Measurements from ENCODE around the gene FAM163B.

Gene FAM163B

GRCh38 chr9:133609311-133610098 lies at the start of gene FAM163B:
FAM163B (minus strand) TSS chr9:133609389; CDS start chr9:133580223, 29,166 bp downstream.
- no peak for DNase-seq

- DNase-seq = no peak
Observed at GRCh38 chr9:133657120-133657661, 48.0 kb upstream of the FAM163B start.

DNA sequence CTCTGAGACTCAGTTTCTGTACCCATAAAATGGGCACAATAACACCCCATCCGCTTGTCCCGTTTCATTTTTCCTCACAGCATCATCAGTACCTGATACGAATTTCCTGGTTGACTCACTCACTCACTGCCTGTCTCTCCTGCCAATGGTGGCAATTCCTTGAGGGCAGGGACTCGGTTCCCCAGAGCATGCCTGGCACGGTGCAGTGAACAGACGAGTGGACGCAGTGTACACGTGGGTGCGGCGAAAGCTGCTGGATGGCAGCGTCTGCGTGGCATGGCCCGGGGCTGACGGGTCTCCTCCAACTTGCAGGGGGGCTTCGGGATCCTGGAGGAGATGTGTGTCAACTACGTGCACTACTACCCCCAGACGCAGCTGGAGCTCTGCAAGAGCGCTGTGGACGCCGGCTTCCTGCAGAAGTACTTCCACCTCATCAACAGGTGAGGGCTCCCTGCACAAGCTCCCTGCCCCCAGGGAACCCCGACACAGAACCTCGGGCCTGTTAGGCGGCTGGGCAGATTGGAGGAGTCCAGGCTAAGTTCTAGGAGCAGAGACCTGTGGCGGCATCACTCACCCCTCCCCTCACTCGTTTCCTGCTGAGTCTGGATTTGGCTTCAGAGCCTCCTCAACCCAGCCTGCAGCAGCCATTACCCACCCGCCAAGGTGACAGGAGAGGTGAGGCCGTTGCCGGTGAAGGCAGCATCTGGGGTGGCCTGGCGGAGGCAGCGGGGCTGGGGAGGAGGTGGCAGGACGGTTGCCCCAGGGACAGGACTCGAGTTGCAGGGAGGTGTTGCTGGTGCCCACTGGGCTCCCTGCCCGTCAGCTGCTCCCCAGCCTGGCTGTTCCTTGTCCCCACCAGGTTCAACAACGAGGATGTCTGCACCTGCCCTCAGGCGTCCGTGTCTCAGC lies 47.3 kb upstream of the FAM163B start:
- DNase-seq = no peak

GRCh38 chr9:133655701-133656100 lies 46.5 kb upstream of the FAM163B start:
- no peak for DNase-seq

DNA sequence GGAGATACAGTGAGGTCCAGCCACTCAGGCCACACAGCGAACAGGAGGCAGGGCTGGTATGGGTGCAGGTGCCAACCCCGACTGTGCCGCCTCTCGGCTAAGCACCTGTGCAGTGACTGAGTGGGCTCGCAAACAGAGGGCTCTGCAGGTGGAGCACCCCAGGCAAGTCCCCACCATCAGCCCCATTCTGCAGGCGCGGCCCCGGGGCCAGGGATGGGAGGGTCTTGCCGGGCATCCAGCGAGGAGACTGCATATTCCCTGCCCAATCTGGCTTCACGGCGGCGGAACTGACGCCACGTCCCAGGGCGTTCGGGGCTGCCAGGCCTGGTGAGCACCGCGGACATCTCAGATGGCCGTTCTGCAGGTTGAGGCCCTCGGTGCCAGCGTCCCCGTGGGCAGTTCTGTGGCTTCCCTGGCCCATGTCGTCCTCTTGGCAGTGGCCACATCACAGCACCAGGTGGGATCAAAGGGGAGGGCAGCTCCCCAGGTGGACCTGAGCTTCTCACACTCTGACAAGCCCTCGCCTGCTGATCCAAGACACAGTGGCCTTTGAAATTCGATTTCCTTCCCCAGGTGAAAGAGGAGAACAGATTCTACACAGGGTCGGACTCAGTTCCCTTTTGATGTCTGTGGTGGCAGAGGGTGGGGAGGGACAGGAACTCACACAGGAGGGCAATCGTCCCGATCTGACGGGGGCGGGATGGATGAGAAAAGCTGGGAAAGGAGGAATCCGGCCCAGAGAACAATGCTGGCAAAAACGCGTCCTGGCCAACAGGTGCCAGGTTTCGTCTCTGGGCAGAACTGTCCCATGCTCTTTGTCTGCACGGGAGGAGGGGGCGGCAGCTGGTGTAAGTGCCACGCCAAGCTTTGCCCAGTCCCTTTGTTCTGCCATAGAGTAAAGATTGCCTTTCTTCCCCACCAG lies 45.8 kb upstream of the FAM163B start:
- DNase-seq = no peak

DNA sequence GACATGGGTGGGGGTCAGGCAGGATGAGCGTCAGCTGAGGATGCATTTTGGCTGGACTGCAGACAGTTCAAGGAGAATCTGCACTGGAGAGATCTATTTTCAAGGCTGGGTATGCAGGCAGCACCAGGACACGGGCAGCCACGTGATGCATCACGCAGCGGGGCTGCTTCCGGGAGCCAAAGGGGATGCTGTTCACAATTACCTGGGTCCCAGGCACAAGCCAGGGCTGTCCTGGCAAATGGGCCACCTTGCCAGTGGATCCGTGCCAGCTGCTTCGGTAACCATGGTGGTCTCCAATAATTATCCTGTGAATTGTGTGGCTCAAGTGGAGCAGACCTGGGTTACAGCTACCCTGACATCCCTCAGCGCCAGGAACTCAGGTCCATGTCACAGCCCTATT lies 44.4 kb upstream of the FAM163B start:
- no peak for DNase-seq

DNA sequence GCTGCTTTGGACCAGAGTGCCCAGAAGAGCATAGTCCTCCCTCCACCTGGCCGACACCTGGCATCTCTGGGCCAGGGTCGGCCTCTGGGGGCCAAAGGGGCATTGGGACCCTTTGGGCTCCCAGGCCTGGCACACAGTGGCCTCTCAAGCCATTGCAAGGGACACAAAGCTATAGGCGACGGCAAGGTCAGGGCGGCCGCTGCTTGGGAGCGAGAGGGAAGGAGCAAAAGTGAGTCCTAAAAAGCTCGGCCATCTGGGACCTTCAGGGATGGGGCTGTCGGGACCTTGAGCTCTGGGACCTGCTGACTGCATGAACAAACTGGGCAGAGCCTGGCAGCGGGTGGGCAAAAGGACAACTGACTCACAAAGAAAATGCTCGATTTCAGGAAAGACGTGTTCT lies 40.8 kb upstream of the FAM163B start:
- no peak for DNase-seq

DNA sequence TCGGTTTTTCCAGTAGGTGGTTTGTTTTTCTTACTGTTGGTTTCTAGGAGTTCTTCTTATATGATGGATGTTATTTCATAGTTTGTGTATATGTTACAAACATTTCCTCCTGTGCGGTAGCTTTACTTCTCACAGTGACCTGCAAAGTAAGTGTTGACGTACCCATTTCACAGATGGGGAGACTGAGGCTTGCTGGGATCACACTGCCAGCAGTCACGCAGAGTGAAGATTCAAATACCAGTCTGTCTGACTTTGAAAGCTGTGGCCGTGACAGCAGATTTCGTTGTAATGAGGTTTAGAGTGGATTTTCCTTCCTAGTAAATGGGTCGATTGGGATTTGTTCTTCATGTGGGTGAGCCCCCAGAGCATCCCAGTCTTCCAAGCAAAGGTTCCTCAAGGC lies 40.0 kb upstream of the FAM163B start:
- no peak for DNase-seq

GRCh38 chr9:133647765-133648469 lies 38.7 kb upstream of the FAM163B start:
- DNase-seq = no peak

- DNase-seq = no peak
Observed at GRCh38 chr9:133647148-133647547, 38.0 kb upstream of the FAM163B start.

DNA sequence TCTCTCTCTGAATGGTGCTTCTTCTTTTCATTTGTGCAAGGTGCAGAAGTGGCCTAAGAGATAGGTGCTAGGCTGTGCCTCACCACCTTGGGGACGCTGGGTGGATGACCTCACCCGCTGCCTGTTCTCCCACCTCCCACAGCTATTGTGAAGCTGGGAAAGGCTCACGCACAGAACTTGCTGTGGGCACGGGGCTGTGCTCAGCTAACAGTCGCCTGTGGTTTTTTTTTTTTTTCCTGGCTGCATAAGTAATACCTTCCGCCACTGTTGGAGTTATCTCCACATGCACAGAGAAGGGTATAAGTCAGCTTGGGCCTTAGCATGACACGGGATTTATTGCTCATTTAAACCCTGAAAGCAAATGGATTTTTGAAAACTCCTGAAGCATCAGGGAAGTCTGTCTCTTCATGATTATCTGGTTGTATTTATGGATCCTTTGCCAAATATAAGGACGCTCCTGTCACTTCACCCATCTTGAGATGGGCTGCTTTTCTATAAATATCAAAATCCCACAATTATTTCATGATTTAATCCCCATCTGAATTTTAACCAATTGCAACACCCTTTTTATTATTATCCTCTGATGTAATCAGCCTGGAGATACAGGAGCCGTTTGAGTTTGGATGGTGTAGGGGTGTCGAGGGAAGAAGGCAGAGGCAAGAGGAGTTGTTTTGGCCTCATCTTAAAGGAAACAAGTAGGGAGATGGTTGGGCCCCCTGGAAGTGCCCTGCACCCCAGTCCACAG lies 36.0 kb upstream of the FAM163B start:
- no peak for DNase-seq

DNA sequence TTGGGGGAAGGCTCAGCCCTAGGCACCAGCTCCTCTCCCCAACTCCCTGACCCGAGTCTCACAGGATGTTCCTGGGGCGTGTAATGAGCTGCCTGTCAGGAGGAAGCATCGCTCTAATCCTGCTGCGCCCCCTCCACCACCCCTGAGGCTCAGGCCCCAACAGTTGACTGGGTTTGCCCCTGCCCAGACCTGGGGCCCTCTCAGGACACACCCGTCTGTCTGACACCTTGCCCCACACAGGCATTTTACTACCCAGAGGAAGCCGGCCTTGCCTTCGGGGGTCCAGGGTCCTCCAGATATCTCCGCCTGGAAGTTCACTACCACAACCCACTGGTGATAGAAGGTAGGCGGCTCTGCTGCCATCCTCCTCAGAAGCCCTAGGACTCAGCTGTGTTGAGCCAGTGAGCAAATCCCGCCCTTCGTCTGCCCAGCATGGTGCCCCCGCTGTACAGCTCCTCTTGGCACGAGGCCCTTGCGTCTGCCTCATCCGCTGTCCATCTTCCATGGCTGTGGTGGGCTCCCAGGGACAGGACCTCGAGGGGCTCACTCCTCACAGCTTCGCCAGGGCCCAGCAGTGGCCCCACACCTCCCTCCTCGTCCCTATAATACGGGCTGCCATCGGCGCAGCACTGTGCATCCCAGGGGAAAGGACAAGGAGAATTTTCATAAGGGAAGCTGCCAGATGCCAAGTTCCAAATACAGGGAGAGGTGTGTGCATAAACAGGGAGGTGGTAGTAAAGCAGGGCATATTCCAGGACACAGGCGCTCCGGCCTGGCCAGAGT lies 35.0 kb upstream of the FAM163B start:
- no peak for DNase-seq

GRCh38 chr9:133643362-133643755 lies 34.2 kb upstream of the FAM163B start:
- DNase-seq = no peak

- DNase-seq = no peak
Observed at GRCh38 chr9:133642708-133643361, 33.6 kb upstream of the FAM163B start.

DNA sequence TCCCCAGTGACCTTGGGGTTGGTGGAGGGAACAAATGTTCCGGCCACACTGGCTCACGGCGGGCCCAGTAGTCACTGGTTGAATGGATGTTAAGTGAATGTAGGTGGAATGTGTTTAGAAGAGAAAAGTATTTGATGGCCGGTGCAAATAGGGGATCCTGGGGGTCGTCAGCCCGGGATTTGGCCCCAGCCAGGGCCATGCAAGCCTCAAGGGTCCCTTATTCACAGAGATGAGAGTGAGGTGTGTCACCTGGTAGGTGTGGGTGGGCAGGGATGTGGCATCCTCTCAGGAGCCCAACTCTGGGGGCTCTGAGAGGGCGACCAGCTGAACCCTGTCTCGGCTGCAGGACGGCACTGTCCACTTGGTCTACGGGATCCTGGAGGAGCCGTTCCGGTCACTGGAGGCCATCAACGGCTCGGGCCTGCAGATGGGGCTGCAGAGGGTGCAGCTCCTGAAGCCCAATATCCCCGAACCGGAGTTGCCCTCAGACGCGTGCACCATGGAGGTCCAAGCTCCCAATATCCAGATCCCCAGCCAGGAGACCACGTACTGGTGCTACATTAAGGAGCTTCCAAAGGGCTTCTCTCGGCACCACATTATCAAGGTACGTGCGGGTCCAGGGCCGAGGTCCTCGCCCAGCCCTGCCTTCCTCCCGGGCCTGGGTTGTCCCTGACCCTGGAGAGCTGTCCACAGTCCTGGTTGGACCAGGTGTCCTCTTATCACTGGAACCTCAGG lies 32.8 kb upstream of the FAM163B start:
- no peak for DNase-seq

- no peak for DNase-seq
Observed at GRCh38 chr9:133641396-133641655, 32.1 kb upstream of the FAM163B start.

DNA sequence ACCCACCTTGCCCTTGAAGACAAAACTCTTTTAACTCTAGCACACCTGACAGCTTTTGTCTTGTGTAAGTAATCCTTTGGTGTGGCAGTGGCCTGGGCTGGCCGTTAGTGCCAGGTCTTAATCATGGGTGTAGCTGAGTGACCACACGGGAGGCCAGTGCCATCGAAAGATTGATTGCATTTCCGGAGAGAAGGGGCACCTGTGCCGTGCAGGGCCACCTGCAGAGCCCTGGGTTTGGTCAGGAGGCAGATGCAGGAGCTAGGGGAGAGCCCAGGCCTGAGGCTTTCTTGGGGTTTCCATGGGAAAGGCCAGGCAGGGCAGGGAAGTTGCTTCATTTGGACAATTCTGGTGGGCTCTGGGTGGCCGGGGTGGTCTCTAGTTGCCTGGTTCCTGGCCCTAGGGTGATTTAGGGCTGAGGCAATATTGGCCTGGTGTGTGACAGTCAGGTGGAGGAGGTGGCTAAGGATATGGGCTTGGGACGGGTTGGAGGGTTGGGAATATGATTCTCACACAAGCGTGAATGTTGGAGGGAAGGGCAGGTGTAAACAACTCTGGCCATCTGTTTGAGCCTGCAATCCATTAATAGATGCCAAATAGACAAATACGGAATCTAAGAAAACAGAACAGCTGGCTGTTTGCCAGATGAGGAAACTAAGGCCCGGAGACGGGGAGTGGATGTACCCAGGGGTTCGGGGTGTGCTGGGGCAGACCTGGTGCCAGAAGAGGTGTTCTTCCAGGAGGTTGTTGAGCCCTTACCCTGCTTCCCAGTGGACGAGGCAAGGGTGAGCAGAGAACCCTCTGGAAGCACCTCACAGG lies 31.6 kb upstream of the FAM163B start:
- no peak for DNase-seq

GRCh38 chr9:133640160-133640559 lies 31.0 kb upstream of the FAM163B start:
- no peak for DNase-seq
